ENCODE results near the gene LAMTOR3. TPM values are rescaled to one million over a fixed set of nuclear protein-coding genes. Genes with fewer than 3 reads are reported as not detected.
A peak's percentile ranks its signal among the peaks of the same experiment; 100 is the strongest.

Gene LAMTOR3
- total RNA-seq, 4 donors from 2014 or later, result 36.0 to 61.0 (median 49.9) TPM

DNA sequence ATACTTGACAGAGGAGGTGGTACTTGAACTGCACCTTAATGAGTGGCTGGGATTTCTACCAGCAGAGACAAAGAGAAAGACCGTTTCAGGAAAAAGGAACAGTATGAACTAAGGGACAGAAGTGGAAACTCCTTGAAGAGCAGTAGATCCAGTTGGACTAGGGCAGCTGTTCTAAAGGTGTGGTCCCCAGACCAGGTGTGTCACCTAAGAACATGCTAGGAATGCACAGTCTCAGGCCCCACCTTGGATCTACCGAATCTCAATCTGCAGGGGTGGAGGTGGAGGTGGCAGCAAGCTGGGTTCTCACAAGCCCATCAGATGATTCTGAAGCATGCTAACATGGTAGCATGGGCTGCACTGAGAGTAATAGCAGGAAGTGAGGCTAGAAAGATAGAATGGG lies 55.3 kb downstream of the LAMTOR3 start:
- DNase-seq, result no peak
- TF ChIP-seq POLR2A (IDR thresholded peaks at IDR 0.05) (no peak), CTCF (IDR thresholded peaks at IDR 0.05) (no peak)
- Histone ChIP-seq H3K9me3 (no peaks in the 10 kb centered on the region), H3K4me1 (peaks cover 0 to 10% (median 0%) of the 10 kb centered on the region in 3 donors), H3K4me3 (no peak overlapping the region), H3K27me3 (no peaks in the 10 kb centered on the region), H3K36me3 (peaks cover 0 to 59% (median 5%) of the 10 kb centered on the region in 3 donors), H3K27ac (peak overlapping the region; percentile 16 to 80 (median 69))
- 40 to 65% methylated on average over 2 of the region's 2 CpGs for WGBS, 2 donors
- intact Hi-C loops (cut with DNase I), result no loop called here

DNA sequence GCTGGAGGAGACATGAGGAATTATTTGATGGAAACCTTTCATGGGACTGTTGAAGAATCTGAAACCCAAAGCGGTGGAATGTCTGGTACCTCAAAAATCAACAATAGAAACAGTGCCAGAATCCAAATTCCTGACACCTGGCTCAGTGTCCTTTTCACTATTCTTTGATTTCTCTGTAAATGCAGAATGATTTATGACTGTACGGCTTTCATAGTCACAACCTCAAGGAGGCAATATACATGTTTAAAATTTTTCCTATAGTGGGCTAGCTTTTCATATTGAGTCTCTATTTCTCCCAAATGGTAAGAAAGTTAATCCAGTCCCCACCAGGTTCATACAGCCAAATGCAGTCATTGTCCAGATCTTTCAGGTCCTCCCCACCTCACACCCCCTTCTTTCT lies 58.3 kb downstream of the LAMTOR3 start:
- no peaks in the 10 kb centered on the region for H3K9me3 ChIP-seq
- H3K4me1 ChIP-seq, result peaks cover 0 to 26% (median 0%) of the 10 kb centered on the region in 3 donors
- no peak for DNase-seq
- H3K27ac ChIP-seq, result no peak overlapping the region
- H3K36me3 ChIP-seq, result peaks cover 0 to 32% (median 5%) of the 10 kb centered on the region in 3 donors
- intact Hi-C loops (cut with DNase I), result no loop called here
- 91 to 97% methylated on average over 2 of the region's 2 CpGs for WGBS, 2 donors
- no peak overlapping the region for H3K4me3 ChIP-seq
- H3K27me3 ChIP-seq, result no peaks in the 10 kb centered on the region
- TF ChIP-seq POLR2A (IDR thresholded peaks at IDR 0.05) (no peak), CTCF (IDR thresholded peaks at IDR 0.05) (no peak)

- peaks cover 0 to 25% (median 5%) of the 10 kb centered on the region in 3 donors for H3K36me3 ChIP-seq
- peaks cover 0 to 26% (median 0%) of the 10 kb centered on the region in 3 donors for H3K4me1 ChIP-seq
- H3K27me3 ChIP-seq, result no peaks in the 10 kb centered on the region
- no peak overlapping the region for H3K4me3 ChIP-seq
- no peaks in the 10 kb centered on the region for H3K9me3 ChIP-seq
- WGBS, 2 donors, result 93 to 97% methylated on average over 6 to 7 of the region's 7 CpGs
- TF ChIP-seq CTCF (IDR thresholded peaks at IDR 0.05), result no peak
- TF ChIP-seq POLR2A (IDR thresholded peaks at IDR 0.05), result no peak
- intact Hi-C loops (cut with DNase I), result no loop called here
- no peak for DNase-seq
- H3K27ac ChIP-seq, result peak overlapping the region in 2 of 4 donors; percentile 7 to 18
Observed at GRCh38 chr4:99834569-99834968, 59.7 kb downstream of the LAMTOR3 start.

GRCh38 chr4:99833756-99834155 lies 60.5 kb downstream of the LAMTOR3 start:
- Histone ChIP-seq H3K4me1 (peaks cover 0 to 32% (median 0%) of the 10 kb centered on the region in 3 donors), H3K36me3 (peaks cover 0 to 25% (median 5%) of the 10 kb centered on the region in 3 donors), H3K27me3 (no peaks in the 10 kb centered on the region), H3K27ac (no peak overlapping the region), H3K4me3 (no peak overlapping the region), H3K9me3 (no peaks in the 10 kb centered on the region)
- intact Hi-C loops (cut with DNase I), result no loop called here
- WGBS, 2 donors, result 68 to 76% methylated on average over 5 of the region's 5 CpGs
- no peak for DNase-seq
- TF ChIP-seq CTCF (IDR thresholded peaks at IDR 0.05) (no peak), POLR2A (IDR thresholded peaks at IDR 0.05) (no peak)

DNA sequence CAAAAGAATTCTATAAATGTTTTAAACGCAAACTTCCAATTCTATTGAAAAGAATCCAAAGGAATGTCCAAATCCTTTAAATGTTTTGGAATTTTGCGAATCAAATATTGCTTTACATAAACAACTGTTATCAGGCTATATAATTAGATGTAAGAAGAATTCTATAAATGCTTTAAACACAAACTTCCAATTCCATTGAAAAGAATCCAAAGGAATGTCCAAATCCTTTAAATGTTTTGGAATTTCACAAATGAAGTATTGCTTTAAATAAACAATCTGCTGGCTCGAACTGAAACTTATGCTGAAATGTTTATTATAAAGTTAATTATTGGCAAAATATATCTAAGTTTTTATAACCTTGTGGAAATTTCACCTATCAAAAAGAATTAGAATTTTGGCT lies 61.5 kb downstream of the LAMTOR3 start:
- 50 to 55% methylated on average over 3 of the region's 3 CpGs for WGBS, 2 donors
- intact Hi-C loops (cut with DNase I), result no loop called here

More for the DNA sequence above, 61.5 kb downstream of the LAMTOR3 start:
- Histone ChIP-seq H3K36me3 (peaks cover 0 to 25% (median 5%) of the 10 kb centered on the region in 3 donors), H3K4me1 (peaks cover 0 to 36% (median 5%) of the 10 kb centered on the region in 3 donors), H3K27ac (no peak overlapping the region), H3K9me3 (no peaks in the 10 kb centered on the region), H3K27me3 (no peaks in the 10 kb centered on the region), H3K4me3 (no peak overlapping the region)
- TF ChIP-seq CTCF (IDR thresholded peaks at IDR 0.05), result no peak
- no peak for TF ChIP-seq POLR2A (IDR thresholded peaks at IDR 0.05)
- DNase-seq, result no peak
